Activated gamma-delta T cell treated with Interleukin-2 at 50 U/mL for 16 hours (primary cell): ENCODE data around the gene RHPN2.

Source experiments
- DNase-seq: peaks from one replicate; pipeline ENCODE4 v3.0.0-alpha.2; 2020

RHPN2 gene

GRCh38 chr19:33064792-33065550 is at the start of gene RHPN2:
Gene RHPN2 (minus strand): TSS chr19:33064888. CDS start chr19:33064852, 36 bp downstream.
- no peak for DNase-seq

- no peak for DNase-seq
Measured at GRCh38 chr19:33114312-33114711, 49.6 kb upstream of the RHPN2 start.

GRCh38 chr19:33111587-33111986 is 46.9 kb upstream of the RHPN2 start:
- no peak for DNase-seq

- DNase-seq = no peak
Measured at GRCh38 chr19:33110137-33110910, 45.6 kb upstream of the RHPN2 start.

GRCh38 chr19:33108161-33108560 is 43.5 kb upstream of the RHPN2 start:
- DNase-seq = no peak

- DNase-seq = no peak
Measured at GRCh38 chr19:33102893-33103292, 38.2 kb upstream of the RHPN2 start.

GRCh38 chr19:33100894-33101644 is 36.4 kb upstream of the RHPN2 start:
- DNase-seq = no peak

- no peak for DNase-seq
Measured at GRCh38 chr19:33098055-33098534, 33.4 kb upstream of the RHPN2 start.

GRCh38 chr19:33096005-33096404 is 31.3 kb upstream of the RHPN2 start:
- DNase-seq = no peak

GRCh38 chr19:33094436-33095067 is 29.9 kb upstream of the RHPN2 start:
- DNase-seq = no peak

GRCh38 chr19:33093420-33094210 is 28.9 kb upstream of the RHPN2 start:
- DNase-seq = no peak

GRCh38 chr19:33090179-33090578 is 25.5 kb upstream of the RHPN2 start:
- no peak for DNase-seq

- DNase-seq = no peak
Measured at GRCh38 chr19:33089010-33089409, 24.3 kb upstream of the RHPN2 start.

- no peak for DNase-seq
Measured at GRCh38 chr19:33086955-33087354, 22.3 kb upstream of the RHPN2 start.

GRCh38 chr19:33085570-33086128 is 21.0 kb upstream of the RHPN2 start:
- no peak for DNase-seq

- DNase-seq = peak; percentile 80
Measured at GRCh38 chr19:33080761-33081681, 16.3 kb upstream of the RHPN2 start, which contains the start of gene GPATCH1. Gene GPATCH1 (plus strand): TSS chr19:33081181. CDS start chr19:33081194, 13 bp downstream.

- DNase-seq = no peak
Measured at GRCh38 chr19:33075519-33075918, 10.8 kb upstream of the RHPN2 start.

- DNase-seq = no peak
Measured at GRCh38 chr19:33071887-33072286, 7.2 kb upstream of the RHPN2 start.

GRCh38 chr19:33067121-33067520 is 2.4 kb upstream of the RHPN2 start:
- DNase-seq = no peak

- DNase-seq = no peak
Measured at GRCh38 chr19:33066543-33066942, 1.9 kb upstream of the RHPN2 start.

- no peak for DNase-seq
Measured at GRCh38 chr19:33064458-33064791, 263 bp downstream of the RHPN2 start.
